ENCODE measurements around the gene NTN5.

DNA sequence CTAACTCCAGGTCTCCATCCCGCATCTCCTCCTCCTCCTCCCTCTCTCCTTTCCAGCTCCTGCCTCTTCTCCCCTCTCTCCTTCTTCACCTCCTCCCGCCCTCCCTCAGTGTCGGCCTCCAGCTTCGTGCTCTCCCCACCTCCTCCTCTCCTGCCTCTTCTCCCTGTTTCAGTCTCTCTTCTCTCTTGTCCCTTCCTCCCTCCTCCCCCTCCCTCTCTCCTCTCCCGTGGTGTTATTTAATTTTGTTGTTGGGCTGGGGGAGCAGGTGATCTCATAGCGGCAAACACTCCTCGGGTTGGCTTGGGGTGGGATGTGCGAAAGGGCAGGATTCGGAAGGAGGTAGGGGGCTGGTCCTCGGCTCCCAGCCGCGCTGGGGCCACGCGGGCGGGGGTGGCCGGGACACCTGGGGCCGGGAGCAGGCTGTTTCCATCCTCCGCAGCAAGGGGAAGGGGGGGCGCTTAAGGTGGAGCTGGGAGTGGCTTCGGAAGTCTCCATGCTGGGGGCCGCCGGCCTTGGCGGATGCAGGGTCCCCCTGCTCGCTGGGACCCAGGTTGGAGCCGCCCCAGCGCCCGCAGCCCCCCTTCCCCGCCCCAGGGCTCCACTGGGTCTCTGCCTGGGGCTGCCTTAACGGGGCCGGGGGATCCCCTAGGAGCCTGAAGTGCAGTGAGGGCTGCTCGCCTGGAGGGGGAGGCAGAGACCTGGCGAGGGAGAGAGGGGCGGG, 26.7 kb downstream of the NTN5 start, which contains the start of gene CA11:
- TF ChIP-seq POLR2AphosphoS5 (IDR thresholded peaks at IDR 0.05; ENCODE audit: low read depth, low read length) (no peak), POLR2A (IDR thresholded peaks at IDR 0.05; ENCODE audit: low read depth, low read length) (no peak), PAX5 (IDR thresholded peaks at IDR 0.05; ENCODE audit: insufficient read depth, low read length, severe bottlenecking) (no peak), TAF1 (IDR thresholded peaks at IDR 0.05; ENCODE audit: low read depth, low read length) (no peak), SPI1 (IDR thresholded peaks at IDR 0.05; ENCODE audit: low read depth, low read length) (no peak)

Measured in GM12891 (cell line).